SKM-1 treated with dmso at 0.1 percent for 144 hours (cell line): ENCODE measurements around the gene IKZF1.

Source experiments
- DNase-seq: peaks from one replicate; lab custom pipeline; 2025; ENCODE audit not compliant: unreplicated experiment; lab: John Stamatoyannopoulos, UW

IKZF1 gene

GRCh38 chr7:50369143-50370026, 64.9 kb downstream of the IKZF1 start:
- DNase-seq, result peak; percentile 60

DNA sequence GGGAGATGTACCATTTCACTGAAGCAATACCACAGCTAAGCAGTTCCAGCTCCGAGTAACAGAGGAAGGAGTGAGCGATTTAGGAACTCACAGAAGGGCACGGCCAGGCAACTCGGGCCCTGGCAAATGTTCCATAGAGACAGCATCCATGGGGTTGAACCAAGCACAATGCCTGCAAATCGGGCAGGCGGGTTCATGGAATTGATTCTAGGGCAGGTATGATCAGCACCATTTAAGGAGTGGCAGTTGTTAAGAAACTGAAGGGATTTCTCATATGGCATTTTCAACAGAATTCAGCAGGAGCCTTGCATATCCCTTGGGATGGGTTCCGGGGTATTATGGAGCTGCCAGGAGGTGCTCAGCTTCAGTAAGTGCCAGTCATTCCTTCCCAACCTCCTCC, 66.4 kb downstream of the IKZF1 start:
- no peak for DNase-seq

DNA sequence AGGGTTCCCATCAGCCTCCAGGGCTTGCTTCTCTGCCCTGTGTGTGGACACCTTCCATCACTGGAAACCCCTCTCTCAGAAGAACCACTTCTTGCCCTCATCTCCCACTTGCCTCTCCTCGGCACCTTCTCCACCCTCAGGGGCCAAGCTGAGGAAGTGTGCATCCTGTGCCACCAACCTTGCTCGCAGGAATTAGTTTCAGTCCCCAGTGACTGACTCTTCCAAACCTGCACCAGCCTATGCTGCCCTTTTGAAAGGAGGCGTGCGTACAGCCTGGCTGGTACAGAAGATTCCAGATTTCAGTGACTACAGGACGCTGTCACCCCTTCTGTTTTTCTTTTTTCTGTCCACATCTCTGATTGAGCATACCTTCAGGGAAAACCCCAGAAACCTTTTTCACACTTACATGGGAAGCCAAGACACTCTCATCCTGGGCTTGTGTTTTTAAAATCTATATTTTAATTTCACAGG, 67.1 kb downstream of the IKZF1 start:
- DNase-seq, result no peak

GRCh38 chr7:50372923-50373322, 68.4 kb downstream of the IKZF1 start:
- DNase-seq, result no peak

DNA sequence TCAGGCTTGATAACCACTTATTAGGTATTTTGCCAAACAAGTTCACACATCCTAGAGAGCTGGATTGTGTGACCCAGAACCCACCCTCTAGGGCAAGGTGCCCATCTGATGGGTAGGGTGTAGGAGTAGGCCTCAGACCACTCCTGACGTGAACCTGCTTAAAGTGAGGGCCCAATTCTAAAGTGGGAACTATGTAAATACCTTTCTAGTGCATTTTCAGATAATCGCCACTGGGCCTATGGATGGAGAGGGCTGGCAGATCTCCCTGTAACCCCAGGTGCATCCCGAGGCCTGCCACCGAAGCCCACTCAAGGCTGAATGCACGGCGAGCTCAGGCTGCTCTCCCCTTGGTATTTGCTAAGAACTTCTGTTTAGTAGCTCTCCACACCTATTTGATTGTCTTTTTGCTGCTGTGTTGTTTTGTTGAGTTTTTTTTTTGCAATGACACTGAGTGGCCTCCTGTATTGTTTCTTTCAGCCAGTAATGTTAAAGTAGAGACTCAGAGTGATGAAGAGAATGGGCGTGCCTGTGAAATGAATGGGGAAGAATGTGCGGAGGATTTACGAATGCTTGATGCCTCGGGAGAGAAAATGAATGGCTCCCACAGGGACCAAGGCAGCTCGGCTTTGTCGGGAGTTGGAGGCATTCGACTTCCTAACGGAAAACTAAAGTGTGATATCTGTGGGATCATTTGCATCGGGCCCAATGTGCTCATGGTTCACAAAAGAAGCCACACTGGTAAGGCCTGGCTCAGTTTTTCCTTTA, 71.7 kb downstream of the IKZF1 start:
- DNase-seq, result no peak

DNA sequence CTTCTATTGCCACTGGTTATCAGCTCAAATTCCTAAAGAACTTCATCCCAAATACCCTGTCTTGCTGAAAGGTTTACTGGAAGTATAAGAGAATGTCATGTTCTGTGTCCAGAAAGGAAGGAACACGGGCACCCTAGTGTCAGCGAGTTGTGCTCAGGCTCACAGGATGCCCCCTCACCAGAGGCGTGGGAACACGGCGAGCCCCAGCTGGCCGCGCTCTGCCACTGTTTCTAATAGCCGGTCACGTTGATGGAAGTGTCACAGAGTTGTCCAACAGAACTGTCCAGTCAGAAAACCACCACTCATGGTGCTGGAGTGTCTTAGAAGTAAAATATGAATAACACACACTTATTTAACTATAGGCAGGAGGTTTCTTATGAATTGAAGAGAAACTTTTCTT, 72.8 kb downstream of the IKZF1 start:
- no peak for DNase-seq

- no peak for DNase-seq
Measured at GRCh38 chr7:50379082-50379481, 74.6 kb downstream of the IKZF1 start.

- DNase-seq, result no peak
Measured at GRCh38 chr7:50379539-50379938, 75.0 kb downstream of the IKZF1 start.

DNA sequence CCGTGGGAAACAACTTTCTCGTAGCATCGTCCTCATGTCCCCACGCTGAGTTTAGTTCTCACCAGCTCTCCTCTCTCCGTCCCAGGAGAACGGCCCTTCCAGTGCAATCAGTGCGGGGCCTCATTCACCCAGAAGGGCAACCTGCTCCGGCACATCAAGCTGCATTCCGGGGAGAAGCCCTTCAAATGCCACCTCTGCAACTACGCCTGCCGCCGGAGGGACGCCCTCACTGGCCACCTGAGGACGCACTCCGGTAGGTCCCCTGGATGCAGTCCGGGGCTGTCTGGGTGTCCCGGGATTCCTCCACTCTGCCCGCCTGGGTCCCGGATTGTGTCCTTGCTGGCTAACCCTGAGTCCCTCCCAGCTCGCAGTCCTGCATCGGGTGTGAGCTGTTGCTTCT, 77.9 kb downstream of the IKZF1 start:
- no peak for DNase-seq

DNA sequence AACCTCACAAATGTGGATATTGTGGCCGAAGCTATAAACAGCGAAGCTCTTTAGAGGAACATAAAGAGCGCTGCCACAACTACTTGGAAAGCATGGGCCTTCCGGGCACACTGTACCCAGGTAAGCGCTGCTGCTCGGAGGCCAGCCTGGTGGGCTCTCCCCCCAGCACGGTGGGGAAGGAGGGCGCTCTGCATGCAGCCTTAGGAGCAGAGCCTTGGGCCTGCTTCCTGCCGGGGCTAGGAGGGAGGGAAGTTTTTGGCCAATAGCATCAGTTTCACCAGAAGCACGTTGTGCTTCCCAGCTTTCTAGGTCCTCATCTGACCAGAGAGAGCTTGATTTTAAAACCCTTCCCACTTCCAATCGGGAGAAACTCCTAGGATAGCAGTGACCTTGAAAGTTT, 82.8 kb downstream of the IKZF1 start:
- no peak for DNase-seq

DNA sequence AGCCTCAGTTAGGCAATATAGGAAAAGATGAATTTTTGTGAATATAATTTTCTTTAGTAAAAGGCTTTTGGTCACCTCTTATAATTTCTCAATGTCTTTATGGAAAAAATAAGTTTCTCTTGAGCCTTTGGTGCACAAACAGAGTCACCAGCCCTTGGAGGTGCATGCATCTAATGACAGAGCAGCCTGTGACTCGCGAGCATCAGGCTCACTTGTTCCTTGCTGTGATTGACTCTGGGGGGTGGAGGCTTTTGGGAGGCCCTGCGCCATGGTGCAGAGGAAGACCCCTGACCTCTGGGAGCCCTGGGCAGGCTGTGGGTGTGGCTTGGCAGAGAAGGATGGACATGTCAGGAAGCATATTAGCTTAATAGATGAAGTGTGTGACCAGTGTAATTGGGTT, 85.4 kb downstream of the IKZF1 start:
- DNase-seq, result no peak

GRCh38 chr7:50391386-50391785, 86.9 kb downstream of the IKZF1 start:
- no peak for DNase-seq

DNA sequence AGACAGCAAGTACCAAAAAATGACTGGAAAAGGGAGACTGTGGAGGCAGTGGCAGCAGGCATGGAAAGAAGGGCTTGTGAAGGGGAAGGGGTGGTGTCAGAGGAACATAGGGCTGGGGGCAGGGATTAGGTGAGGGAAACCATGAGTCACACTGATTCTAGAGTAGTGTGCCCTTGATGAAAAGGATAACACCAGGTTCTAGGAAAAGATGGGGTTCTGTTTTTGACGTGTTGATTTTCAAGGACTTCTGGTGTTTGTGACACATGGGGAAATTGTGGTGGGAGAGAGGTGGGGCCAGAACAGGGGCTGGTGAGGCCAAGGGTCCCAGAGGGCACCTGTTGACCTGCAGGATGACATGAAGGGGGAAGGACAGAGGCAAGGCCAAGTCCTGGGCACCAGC, 88.6 kb downstream of the IKZF1 start:
- DNase-seq, result no peak

DNA sequence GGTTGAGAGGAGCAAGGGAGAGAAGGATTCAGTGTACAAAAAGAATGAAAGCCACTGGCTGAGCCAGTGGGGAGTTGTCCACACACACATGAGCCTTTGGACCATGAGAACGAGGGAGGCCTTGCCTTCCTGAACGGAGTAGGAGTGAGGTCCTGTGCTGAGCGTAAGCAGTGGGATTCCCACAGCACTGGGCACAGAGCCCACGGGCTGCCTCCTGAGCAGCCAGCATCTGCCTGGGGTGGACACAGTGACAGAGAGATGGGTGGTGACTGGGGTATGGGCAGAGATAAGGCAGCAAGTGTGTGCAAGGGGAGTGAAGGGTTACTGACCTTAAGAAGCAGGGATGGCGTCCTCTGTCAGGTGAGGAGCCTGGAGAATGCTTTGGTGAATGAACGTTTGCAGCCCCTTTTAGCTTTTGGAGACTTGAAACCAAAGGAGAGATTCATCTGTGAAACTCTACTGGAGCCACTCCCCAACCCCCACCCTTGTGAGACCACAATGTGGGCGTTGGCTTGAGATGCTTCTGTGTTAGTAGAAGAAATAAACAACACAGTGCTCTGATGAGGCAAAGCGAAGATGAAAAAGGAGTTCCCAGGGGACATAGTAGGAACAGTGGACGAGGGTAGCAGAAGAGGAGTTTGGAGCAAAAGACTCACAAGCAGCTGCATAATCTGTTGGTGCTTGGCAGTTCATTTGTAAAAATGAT, 89.2 kb downstream of the IKZF1 start:
- no peak for DNase-seq

DNA sequence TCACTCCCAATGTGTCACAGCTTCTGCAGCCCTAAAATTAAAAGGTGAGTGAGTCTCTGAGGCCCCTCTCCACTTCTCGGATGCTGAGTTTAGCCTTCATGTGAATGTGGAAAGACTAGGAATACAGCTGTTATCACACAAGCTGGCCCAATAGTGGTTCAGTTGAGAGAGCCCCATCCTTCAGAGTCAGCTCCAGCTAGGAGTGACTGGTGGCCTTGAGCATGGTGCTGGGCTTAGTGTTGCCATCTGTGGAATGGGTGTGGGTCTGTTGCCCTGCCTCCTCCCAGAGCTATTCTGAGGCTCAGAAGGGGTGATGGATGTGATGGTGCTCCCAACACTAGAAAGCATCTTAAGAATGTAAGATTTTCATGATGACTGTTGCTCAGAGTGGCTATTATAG, 89.8 kb downstream of the IKZF1 start:
- no peak for DNase-seq

DNA sequence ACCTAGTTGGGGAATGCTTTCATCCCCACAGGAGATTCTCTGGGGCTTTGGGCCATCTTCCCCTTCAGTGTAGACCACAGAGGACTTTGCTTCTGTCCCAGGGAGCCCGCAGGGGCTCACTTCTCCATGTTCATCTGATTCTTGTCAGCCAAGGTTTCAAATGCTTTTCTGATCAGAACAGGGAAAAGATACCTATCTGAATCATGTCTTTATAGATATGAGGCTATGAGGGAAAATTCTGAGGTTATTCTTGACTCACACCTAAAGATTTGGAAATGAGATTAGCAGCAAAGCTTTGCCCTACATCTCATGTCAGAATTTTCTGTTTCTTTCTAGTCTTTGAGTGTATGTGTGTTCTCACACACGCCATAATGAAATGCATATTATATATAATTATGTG, 92.3 kb downstream of the IKZF1 start:
- DNase-seq, result no peak

- DNase-seq, result no peak
Measured at GRCh38 chr7:50397320-50397970, 92.9 kb downstream of the IKZF1 start.

DNA sequence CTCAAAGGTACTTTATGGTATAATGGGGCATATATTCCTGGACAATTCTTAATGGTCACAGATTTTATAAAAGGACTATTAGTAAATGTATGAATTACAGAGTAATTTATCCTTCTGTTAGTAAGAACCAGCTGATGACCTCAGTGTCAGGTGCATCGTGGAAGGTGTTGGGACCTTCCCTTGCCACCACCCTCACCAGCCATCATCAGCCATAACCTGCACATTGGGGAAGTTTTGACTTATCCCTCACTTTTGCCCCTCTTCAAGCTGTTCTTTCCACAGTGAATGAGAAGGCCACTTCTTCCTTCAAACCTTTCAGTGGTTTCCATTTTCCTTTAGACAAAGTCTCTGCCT, 93.4 kb downstream of the IKZF1 start:
- no peak for DNase-seq

GRCh38 chr7:50399206-50399605, 94.7 kb downstream of the IKZF1 start:
- no peak for DNase-seq

DNA sequence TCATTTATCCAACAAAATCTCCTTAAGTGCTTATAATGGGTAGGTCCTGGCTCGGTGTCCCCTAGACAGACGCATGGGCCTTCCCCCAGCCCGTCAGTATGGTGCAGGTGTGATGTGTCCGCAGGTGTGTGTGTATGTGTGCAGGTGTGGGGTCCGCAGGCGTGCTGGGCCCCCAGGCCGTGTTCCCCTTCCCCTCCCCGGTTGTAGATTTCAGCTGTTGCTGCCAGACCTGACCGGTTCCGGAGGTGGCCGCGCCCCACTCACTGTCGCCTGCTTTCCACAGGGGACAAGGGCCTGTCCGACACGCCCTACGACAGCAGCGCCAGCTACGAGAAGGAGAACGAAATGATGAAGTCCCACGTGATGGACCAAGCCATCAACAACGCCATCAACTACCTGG, 95.1 kb downstream of the IKZF1 start:
- DNase-seq, result no peak

- no peak for DNase-seq
Measured at GRCh38 chr7:50400114-50400513, 95.6 kb downstream of the IKZF1 start.
